OCI-LY3 (cell line): ENCODE data around the gene MGME1.

ENCODE experiments used
- EZH2phosphoT487 ChIP-seq: fragments of 200-600 bp; shearing (Covaris generic); IDR thresholded peaks from 2 replicates; pipeline ENCODE4 v1.6.1; 2018; ENCODE audit warnings: antibody characterized with exemption, mixed run types, low read depth
- TF ChIP-seq, protein P1 (sequence below): fragments of 200-600, 300-600 bp; sonication (generic); IDR thresholded peaks from 2 replicates; pipeline ENCODE4 v1.5.1; 2014; ENCODE audit warnings: antibody characterized with exemption, low read length, low read depth

DNA sequence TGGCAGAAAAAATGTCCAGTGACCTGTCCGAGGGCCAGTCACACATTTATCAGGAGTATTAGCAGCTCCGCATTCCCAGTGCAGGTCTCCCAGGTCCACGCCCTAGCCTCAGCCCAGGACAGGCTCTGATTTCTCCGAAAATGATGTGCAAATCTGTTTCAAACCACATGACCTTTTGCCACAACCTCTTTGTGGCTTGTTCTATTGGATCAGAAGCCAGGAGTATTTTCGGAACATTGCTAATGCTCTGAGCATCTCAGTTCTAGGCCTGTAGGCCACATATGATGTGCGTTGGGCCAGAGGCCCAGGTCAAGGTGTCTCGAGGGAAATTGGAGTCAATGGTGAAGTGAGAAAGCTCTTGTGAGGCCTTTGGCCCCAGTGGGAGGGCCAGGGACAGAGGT, 40.6 kb upstream of the MGME1 start:
- TF ChIP-seq, protein P1, sequence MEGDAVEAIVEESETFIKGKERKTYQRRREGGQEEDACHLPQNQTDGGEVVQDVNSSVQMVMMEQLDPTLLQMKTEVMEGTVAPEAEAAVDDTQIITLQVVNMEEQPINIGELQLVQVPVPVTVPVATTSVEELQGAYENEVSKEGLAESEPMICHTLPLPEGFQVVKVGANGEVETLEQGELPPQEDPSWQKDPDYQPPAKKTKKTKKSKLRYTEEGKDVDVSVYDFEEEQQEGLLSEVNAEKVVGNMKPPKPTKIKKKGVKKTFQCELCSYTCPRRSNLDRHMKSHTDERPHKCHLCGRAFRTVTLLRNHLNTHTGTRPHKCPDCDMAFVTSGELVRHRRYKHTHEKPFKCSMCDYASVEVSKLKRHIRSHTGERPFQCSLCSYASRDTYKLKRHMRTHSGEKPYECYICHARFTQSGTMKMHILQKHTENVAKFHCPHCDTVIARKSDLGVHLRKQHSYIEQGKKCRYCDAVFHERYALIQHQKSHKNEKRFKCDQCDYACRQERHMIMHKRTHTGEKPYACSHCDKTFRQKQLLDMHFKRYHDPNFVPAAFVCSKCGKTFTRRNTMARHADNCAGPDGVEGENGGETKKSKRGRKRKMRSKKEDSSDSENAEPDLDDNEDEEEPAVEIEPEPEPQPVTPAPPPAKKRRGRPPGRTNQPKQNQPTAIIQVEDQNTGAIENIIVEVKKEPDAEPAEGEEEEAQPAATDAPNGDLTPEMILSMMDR = no peak
- no peak for TF ChIP-seq EZH2phosphoT487
